GM23248 (cell line): ENCODE data around the gene CEP112. TPM values are rescaled to one million over a fixed set of nuclear protein-coding genes. Genes with fewer than 3 reads are reported as not detected.

ENCODE experiments used
- DNase-seq: peaks from one replicate; pipeline ENCODE4 v3.0.0-alpha.2; 2015
- H2AFZ ChIP-seq: fragments of 200-600 bp; sonication (generic); 2 replicates; pipeline ENCODE4 v1.6.1; 2016; ENCODE audit warnings: antibody characterized with exemption
- H3F3A ChIP-seq: fragments of 200-600 bp; sonication (generic); 2 replicates; pipeline ENCODE4 v1.6.1; 2016; ENCODE audit warnings: mild to moderate bottlenecking, antibody characterized with exemption, mixed run types; ENCODE audit not compliant: insufficient read depth
- H3K27ac ChIP-seq: fragments of 200-600 bp; sonication (generic); 2 replicates; pipeline ENCODE4 v1.5.1; 2016; ENCODE audit warnings: mild to moderate bottlenecking
- H3K27me3 ChIP-seq: fragments of 200-600 bp; sonication (generic); replicated peaks from 2 replicates; pipeline ENCODE4 v1.6.1; 2016; ENCODE audit warnings: mild to moderate bottlenecking; ENCODE audit not compliant: insufficient read depth
- H3K36me3 ChIP-seq: fragments of 200-600 bp; sonication (generic); 2 replicates; pipeline ENCODE4 v1.6.1; 2016; ENCODE audit warnings: low read depth, mild to moderate bottlenecking
- H3K4me1 ChIP-seq: fragments of 200-600 bp; sonication (generic); 2 replicates; pipeline ENCODE4 v1.6.1; 2016; ENCODE audit warnings: mild to moderate bottlenecking; ENCODE audit not compliant: insufficient read depth
- H3K4me2 ChIP-seq: fragments of 200-600 bp; sonication (generic); one replicate; pipeline ENCODE4 v1.6.1; 2016; ENCODE audit warnings: mild to moderate bottlenecking; ENCODE audit not compliant: unreplicated experiment
- H3K4me3 ChIP-seq: fragments of 200-600 bp; sonication (generic); 2 replicates; pipeline ENCODE4 v1.5.1; 2016; ENCODE audit warnings: mild to moderate bottlenecking
- H3K79me2 ChIP-seq: fragments of 200-600 bp; sonication (generic); 2 replicates; pipeline ENCODE4 v1.6.1; 2016; ENCODE audit warnings: mild to moderate bottlenecking; ENCODE audit not compliant: insufficient read depth
- H3K9ac ChIP-seq: fragments of 200-600 bp; sonication (generic); 2 replicates; pipeline ENCODE4 v1.6.1; 2016; ENCODE audit warnings: mild to moderate bottlenecking
- H3K9me2 ChIP-seq: fragments of 200-600 bp; sonication (generic); 2 replicates; pipeline ENCODE4 v1.6.1; 2016; ENCODE audit warnings: mixed run types, mild to moderate bottlenecking, moderate library complexity; ENCODE audit not compliant: insufficient read depth
- H3K9me3 ChIP-seq: fragments of 200-600 bp; sonication (generic); one replicate; pipeline ENCODE4 v1.6.1; 2017; ENCODE audit warnings: low read depth
- H4K20me1 ChIP-seq: fragments of 200-600 bp; sonication (generic); 2 replicates; pipeline ENCODE4 v1.6.0; 2016; ENCODE audit not compliant: insufficient read depth
- EZH2 ChIP-seq: fragments of 200-600 bp; sonication (generic); IDR thresholded peaks from 2 replicates; pipeline ENCODE4 v1.6.1; 2018; ENCODE audit warnings: antibody characterized with exemption, mild to moderate bottlenecking; ENCODE audit not compliant: insufficient read depth, poor library complexity, severe bottlenecking
- EZH2phosphoT487 ChIP-seq: fragments of 200-600 bp; sonication (generic); IDR thresholded peaks from 2 replicates; pipeline ENCODE4 v1.6.1; 2018; ENCODE audit warnings: antibody characterized with exemption, moderate library complexity, mild to moderate bottlenecking, low read depth; ENCODE audit not compliant: insufficient read depth
- WGBS, 2 experiments: methylation state at CpG; one replicate each; pipeline ENCODE4 v1.1.6; 2015 to 2017; ENCODE audit warnings: low lambda C conversion rate in 2 of 2, low coverage in 1 of 2; ENCODE audit errors: missing lambda C conversion rate in 2 of 2; 5-methylcytosine and 5-hydroxymethylcytosine counted together
- in situ Hi-C: fragments of 300-500 bp; cut with MboI; formaldehyde crosslinking; loops from 2 replicates; pipeline ENCODE4 v1.15.0; 2020
- polyA plus RNA-seq: library from polyadenylated mRNA; unstranded; fragments of >200 nt; fragmentation: Nextera tagmentation; extraction: Ambion mirVana; gene quantifications from 2 replicates; pipeline ENCODE4 v1.2.1, GENCODE V29; 2016
- total RNA-seq: library from RNA; depleted of rRNA; stranded (reverse); fragments of >200 nt; shearing (Covaris generic); gene quantifications from 2 replicates; pipeline ENCODE4 v1.2.3, GENCODE V29; 2014

CEP112 gene
- total and polyA plus RNA-seq, 2 experiments from 2014 or later = 8.1 to 14.8 TPM

GRCh38 chr17:65797101-65797500 is 394.8 kb downstream of the CEP112 start:
- Histone ChIP-seq H2AFZ (no peak overlapping the region), H3K36me3 (no peaks in the 10 kb centered on the region), H3F3A (no peaks in the 10 kb centered on the region), H3K27ac (no peak overlapping the region), H3K79me2 (no peaks in the 10 kb centered on the region), H3K4me1 (no peaks in the 10 kb centered on the region), H3K27me3 (no peaks in the 10 kb centered on the region), H3K9ac (no peak overlapping the region), H3K9me3 (peaks cover 5% of the 10 kb centered on the region), H3K4me2 (no peak overlapping the region), H4K20me1 (no peaks in the 10 kb centered on the region), H3K9me2 (no peaks in the 10 kb centered on the region), H3K4me3 (no peak overlapping the region)
- TF ChIP-seq EZH2 (no peak), EZH2phosphoT487 (no peak)
- in situ Hi-C loops = loop anchor here (25.0 kb wide), 1 partner anchor 510 kb away; no protein-coding TSS in a partner anchor
- WGBS, 2 experiments = 89 to 95% methylated on average over 1 of the region's 1 CpG
- DNase-seq = peak; percentile 17

- Histone ChIP-seq H3F3A (no peaks in the 10 kb centered on the region), H2AFZ (no peak overlapping the region), H3K36me3 (no peaks in the 10 kb centered on the region), H3K9me3 (no peaks in the 10 kb centered on the region), H3K79me2 (no peaks in the 10 kb centered on the region), H3K4me3 (no peak overlapping the region), H4K20me1 (no peaks in the 10 kb centered on the region), H3K4me2 (no peak overlapping the region), H3K27me3 (no peaks in the 10 kb centered on the region), H3K27ac (no peak overlapping the region), H3K9ac (no peak overlapping the region), H3K4me1 (no peaks in the 10 kb centered on the region), H3K9me2 (no peaks in the 10 kb centered on the region)
- no peak for TF ChIP-seq EZH2phosphoT487
- TF ChIP-seq EZH2 = no peak
- 67% methylated on average over 5 of the region's 5 CpGs for WGBS, 2 experiments
- DNase-seq = peak; percentile 41
- in situ Hi-C loops = loop anchor here (25.0 kb wide), 1 partner anchor 507 kb away; no protein-coding TSS in a partner anchor
These were observed 397.4 kb downstream of the CEP112 start for GRCh38 chr17:65794572-65794971.

GRCh38 chr17:65790241-65790640 is 401.7 kb downstream of the CEP112 start:
- Histone ChIP-seq H3K4me3 (no peak overlapping the region), H3K9ac (no peak overlapping the region), H3F3A (peaks cover 10% of the 10 kb centered on the region), H3K79me2 (no peaks in the 10 kb centered on the region), H3K4me1 (peaks cover 13% of the 10 kb centered on the region), H2AFZ (no peak overlapping the region), H3K9me2 (no peaks in the 10 kb centered on the region), H3K27me3 (no peaks in the 10 kb centered on the region), H3K4me2 (no peak overlapping the region), H3K27ac (no peak overlapping the region), H3K9me3 (no peaks in the 10 kb centered on the region), H3K36me3 (no peaks in the 10 kb centered on the region), H4K20me1 (no peaks in the 10 kb centered on the region)
- no peak for DNase-seq
- WGBS, 2 experiments = 88 to 93% methylated on average over 4 of the region's 4 CpGs
- in situ Hi-C loops = loop anchor here (25.0 kb wide), 1 partner anchor 503 kb away; no protein-coding TSS in a partner anchor
- no peak for TF ChIP-seq EZH2phosphoT487
- TF ChIP-seq EZH2 = no peak

GRCh38 chr17:65787503-65787902 is 404.4 kb downstream of the CEP112 start:
- H3K9ac ChIP-seq = no peak overlapping the region
- peaks cover 31% of the 10 kb centered on the region for H3F3A ChIP-seq
- in situ Hi-C loops = loop anchor here (25.0 kb wide), 1 partner anchor 500 kb away; no protein-coding TSS in a partner anchor
- no peak overlapping the region for H3K4me2 ChIP-seq
- H3K27ac ChIP-seq = no peak overlapping the region
- no peaks in the 10 kb centered on the region for H3K9me2 ChIP-seq
- no peaks in the 10 kb centered on the region for H3K9me3 ChIP-seq
- H3K4me3 ChIP-seq = no peak overlapping the region
- no peaks in the 10 kb centered on the region for H3K36me3 ChIP-seq
- H2AFZ ChIP-seq = no peak overlapping the region
- no peaks in the 10 kb centered on the region for H4K20me1 ChIP-seq
- H3K27me3 ChIP-seq = no peaks in the 10 kb centered on the region
- H3K79me2 ChIP-seq = no peaks in the 10 kb centered on the region
- no peak for DNase-seq
- TF ChIP-seq EZH2 (no peak), EZH2phosphoT487 (no peak)
- 98 to 100% methylated on average over 1 of the region's 1 CpG for whole genome bisulfite sequencing, 2 experiments
- peaks cover 34% of the 10 kb centered on the region for H3K4me1 ChIP-seq
